Subcutaneous abdominal adipose tissue (tissue), 5 donors: Measurements from ENCODE around the gene PCDH7.

Experiments used
- H3K27ac ChIP-seq: one replicate; pipeline ENCODE4 v1.7.0; 2013; ENCODE audit warnings: low read depth, mild to moderate bottlenecking, inconsistent platforms, low read length, moderate library complexity
- H3K27me3 ChIP-seq, 5 donors: one replicate each; pipeline ENCODE4 v1.7.0; 2013; ENCODE audit warnings: low read length in 5 of 5, inconsistent platforms in 1 of 5; ENCODE audit not compliant: control insufficient read depth in 5 of 5, insufficient read depth in 4 of 5
- H3K36me3 ChIP-seq, 5 donors: one replicate each; pipeline ENCODE4 v1.7.0; 2013; ENCODE audit warnings: low read length in 5 of 5; ENCODE audit not compliant: control insufficient read depth in 5 of 5, insufficient read depth in 5 of 5
- H3K4me1 ChIP-seq, 5 donors: one replicate each; pipeline ENCODE4 v1.7.0; 2013; ENCODE audit warnings: low read length in 5 of 5, mild to moderate bottlenecking in 3 of 5, moderate library complexity in 1 of 5; ENCODE audit not compliant: control insufficient read depth in 5 of 5, insufficient read depth in 5 of 5
- H3K4me3 ChIP-seq, 5 donors: one replicate each; pipeline ENCODE4 v1.7.0; 2013; ENCODE audit warnings: low read length in 5 of 5, low read depth in 1 of 5
- H3K9ac ChIP-seq, 5 donors: one replicate each; pipeline ENCODE4 v1.7.0; 2013; ENCODE audit warnings: low read length in 5 of 5, mild to moderate bottlenecking in 4 of 5, moderate library complexity in 3 of 5
- H3K9me3 ChIP-seq, 5 donors: one replicate each; pipeline ENCODE4 v1.7.0; 2013; ENCODE audit warnings: low read length in 5 of 5; ENCODE audit not compliant: control insufficient read depth in 5 of 5
- donor health status: healthy.
- donor health status: healthy.
- donor health status: healthy.
- donor health status: healthy.
- donor health status: healthy.

The PCDH7 gene

GRCh38 chr4:30725562-30725961 lies 5.4 kb downstream of the PCDH7 start:
- Histone ChIP-seq H3K36me3 (no peaks in the 10 kb centered on the region), H3K4me3 (no peak overlapping the region), H3K9ac (no peak overlapping the region), H3K9me3 (no peaks in the 10 kb centered on the region), H3K27me3 (peaks cover 0 to 25% (median 20%) of the 10 kb centered on the region in 5 donors), H3K4me1 (peaks cover 0 to 41% (median 22%) of the 10 kb centered on the region in 5 donors), H3K27ac (no peak overlapping the region)

- Histone ChIP-seq H3K4me3 (no peak overlapping the region), H3K36me3 (no peaks in the 10 kb centered on the region), H3K4me1 (peaks cover 0 to 35% (median 16%) of the 10 kb centered on the region in 5 donors), H3K9ac (no peak overlapping the region), H3K27ac (no peak overlapping the region), H3K9me3 (no peaks in the 10 kb centered on the region), H3K27me3 (peaks cover 0 to 25% (median 17%) of the 10 kb centered on the region in 5 donors)
These were observed 6.0 kb downstream of the PCDH7 start for GRCh38 chr4:30726090-30726675.

GRCh38 chr4:30727409-30727808 lies 7.2 kb downstream of the PCDH7 start:
- peaks cover 0 to 25% (median 5%) of the 10 kb centered on the region in 5 donors for H3K4me1 ChIP-seq
- H3K27me3 ChIP-seq, result peaks cover 0 to 15% (median 7%) of the 10 kb centered on the region in 5 donors
- no peaks in the 10 kb centered on the region for H3K9me3 ChIP-seq
- no peaks in the 10 kb centered on the region for H3K36me3 ChIP-seq
- H3K27ac ChIP-seq, result no peak overlapping the region
- no peak overlapping the region for H3K4me3 ChIP-seq
- no peak overlapping the region for H3K9ac ChIP-seq

GRCh38 chr4:30728311-30728710 lies 8.1 kb downstream of the PCDH7 start:
- peaks cover 0 to 17% (median 0%) of the 10 kb centered on the region in 5 donors for H3K4me1 ChIP-seq

GRCh38 chr4:30743897-30744296 lies 23.7 kb downstream of the PCDH7 start:
- H3K27ac ChIP-seq, result no peak overlapping the region
- no peaks in the 10 kb centered on the region for H3K36me3 ChIP-seq
- H3K9me3 ChIP-seq, result no peaks in the 10 kb centered on the region
- no peak overlapping the region for H3K4me3 ChIP-seq
- H3K4me1 ChIP-seq, result no peaks in the 10 kb centered on the region
- no peaks in the 10 kb centered on the region for H3K27me3 ChIP-seq
- H3K9ac ChIP-seq, result no peak overlapping the region

More at GRCh38 chr4:30728311-30728710, 8.1 kb downstream of the PCDH7 start:
- H3K27ac ChIP-seq, result no peak overlapping the region
- H3K27me3 ChIP-seq, result peaks cover 0 to 6% (median 0%) of the 10 kb centered on the region in 5 donors
- H3K9me3 ChIP-seq, result no peaks in the 10 kb centered on the region
- H3K36me3 ChIP-seq, result no peaks in the 10 kb centered on the region
- H3K9ac ChIP-seq, result no peak overlapping the region
- no peak overlapping the region for H3K4me3 ChIP-seq

GRCh38 chr4:30744386-30744785 lies 24.2 kb downstream of the PCDH7 start:
- Histone ChIP-seq H3K9me3 (no peaks in the 10 kb centered on the region), H3K4me1 (no peaks in the 10 kb centered on the region), H3K4me3 (no peak overlapping the region), H3K27me3 (no peaks in the 10 kb centered on the region), H3K27ac (no peak overlapping the region), H3K9ac (no peak overlapping the region), H3K36me3 (no peaks in the 10 kb centered on the region)

GRCh38 chr4:30744957-30745640 lies 24.9 kb downstream of the PCDH7 start:
- Histone ChIP-seq H3K4me3 (no peak overlapping the region), H3K27ac (no peak overlapping the region), H3K4me1 (no peaks in the 10 kb centered on the region), H3K9me3 (no peaks in the 10 kb centered on the region), H3K36me3 (no peaks in the 10 kb centered on the region), H3K27me3 (no peaks in the 10 kb centered on the region), H3K9ac (no peak overlapping the region)

GRCh38 chr4:30746735-30747134 lies 26.6 kb downstream of the PCDH7 start:
- no peak overlapping the region for H3K27ac ChIP-seq
- no peak overlapping the region for H3K9ac ChIP-seq
- H3K27me3 ChIP-seq, result no peaks in the 10 kb centered on the region
- no peaks in the 10 kb centered on the region for H3K36me3 ChIP-seq
- no peak overlapping the region for H3K4me3 ChIP-seq
- no peaks in the 10 kb centered on the region for H3K9me3 ChIP-seq
- H3K4me1 ChIP-seq, result no peaks in the 10 kb centered on the region

- H3K9me3 ChIP-seq, result no peaks in the 10 kb centered on the region
- H3K9ac ChIP-seq, result no peak overlapping the region
- no peaks in the 10 kb centered on the region for H3K36me3 ChIP-seq
- no peak overlapping the region for H3K4me3 ChIP-seq
- H3K27me3 ChIP-seq, result no peaks in the 10 kb centered on the region
- no peak overlapping the region for H3K27ac ChIP-seq
- no peaks in the 10 kb centered on the region for H3K4me1 ChIP-seq
These were observed 33.1 kb downstream of the PCDH7 start for GRCh38 chr4:30753316-30753715.

GRCh38 chr4:30754021-30754420 lies 33.9 kb downstream of the PCDH7 start:
- H3K27ac ChIP-seq, result no peak overlapping the region

More at GRCh38 chr4:30754021-30754420, 33.9 kb downstream of the PCDH7 start:
- Histone ChIP-seq H3K4me3 (no peak overlapping the region), H3K27me3 (no peaks in the 10 kb centered on the region), H3K4me1 (no peaks in the 10 kb centered on the region), H3K9ac (no peak overlapping the region), H3K9me3 (no peaks in the 10 kb centered on the region), H3K36me3 (no peaks in the 10 kb centered on the region)
